Thoracic aorta (tissue), 2 donors: Measurements from ENCODE around the gene DELE1. TPM values are rescaled to one million over a fixed set of nuclear protein-coding genes. Genes with fewer than 3 reads are reported as not detected.

ENCODE experiments used
- ATAC-seq: fragments of 150-250 bp; one replicate; pipeline ENCODE4 v1.8.0; 2017; ENCODE audit warnings: low read depth; ENCODE audit not compliant: insufficient number of reproducible peaks, low FRiP score
- DNase-seq: peaks from one replicate; pipeline ENCODE4 v3.0.0-alpha.2; 2020; ENCODE audit warnings: low spot score
- H3K27ac ChIP-seq, 2 donors: fragments of 200-600 bp; sonication (generic); 1 replicate in 1 of 2; 2 replicates in 1 of 2; pipeline ENCODE4 v1.5.1; 2016; ENCODE audit warnings: mild to moderate bottlenecking in 2 of 2, moderate library complexity in 2 of 2
- H3K27me3 ChIP-seq: fragments of 200-600 bp; sonication (generic); replicated peaks from 2 replicates; pipeline ENCODE4 v1.6.0; 2016; ENCODE audit warnings: mild to moderate bottlenecking; ENCODE audit not compliant: insufficient read depth
- H3K36me3 ChIP-seq: fragments of 200-600 bp; sonication (generic); one replicate; pipeline ENCODE4 v1.5.1; 2016
- H3K4me1 ChIP-seq, 2 donors: fragments of 200-600 bp; sonication (generic); 1 replicate in 1 of 2; 2 replicates in 1 of 2; pipeline versions ENCODE4 v1.5.1 to v1.6.0; 2016; ENCODE audit warnings: low read depth in 2 of 2, mild to moderate bottlenecking in 1 of 2; ENCODE audit not compliant: control insufficient read depth in 1 of 2
- H3K4me3 ChIP-seq: fragments of 200-600 bp; sonication (generic); 2 replicates; pipeline ENCODE4 v1.5.1; 2016; ENCODE audit warnings: mild to moderate bottlenecking
- H3K9me3 ChIP-seq: fragments of 200-600 bp; sonication (generic); 2 replicates; pipeline ENCODE4 v1.5.1; 2016
- CTCF ChIP-seq: fragments of 200-600 bp; sonication (generic); IDR thresholded peaks from one replicate; pipeline ENCODE4 v1.5.1; 2019; ENCODE audit warnings: antibody characterized with exemption
- total RNA-seq, 2 donors: library from RNA; depleted of rRNA; stranded (reverse); fragments of >200 nt; gene quantifications; one replicate each; pipeline versions ENCODE4 v1.1.0 to v1.2.3, GENCODE V29; 2016

DELE1 gene
- total RNA-seq, 2 donors from 2014 or later, result 82.5 to 108 TPM

GRCh38 chr5:141957367-141957996 is 33.8 kb downstream of the DELE1 start:
- H3K27me3 ChIP-seq, result no peaks in the 10 kb centered on the region
- DNase-seq (no peak), ATAC-seq (no peak)
- TF ChIP-seq CTCF, result no peak
- H3K4me3 ChIP-seq, result peak overlapping the region; percentile 29
- H3K9me3 ChIP-seq, result no peaks in the 10 kb centered on the region
- H3K27ac ChIP-seq, result no peak overlapping the region
- H3K4me1 ChIP-seq, result peaks cover 6 to 23% of the 10 kb centered on the region in 2 donors
- no peaks in the 10 kb centered on the region for H3K36me3 ChIP-seq

- peaks cover 6 to 29% of the 10 kb centered on the region in 2 donors for H3K4me1 ChIP-seq
- DNase-seq (no peak), ATAC-seq (no peak)
- no peak for TF ChIP-seq CTCF
- no peaks in the 10 kb centered on the region for H3K27me3 ChIP-seq
- no peaks in the 10 kb centered on the region for H3K36me3 ChIP-seq
- no peaks in the 10 kb centered on the region for H3K9me3 ChIP-seq
- H3K27ac ChIP-seq, result peak within 1 kb of the TSS in 1 of 2 donors; percentile 10
- H3K4me3 ChIP-seq, result peak within 1 kb of the TSS; percentile 29
Measured at GRCh38 chr5:141958113-141958512, 34.4 kb downstream of the DELE1 start, which contains the start of gene PCDH12. TSS of gene PCDH12 (minus strand) at chr5:141958202. CDS start at chr5:141957851, 351 bp downstream.

DNA sequence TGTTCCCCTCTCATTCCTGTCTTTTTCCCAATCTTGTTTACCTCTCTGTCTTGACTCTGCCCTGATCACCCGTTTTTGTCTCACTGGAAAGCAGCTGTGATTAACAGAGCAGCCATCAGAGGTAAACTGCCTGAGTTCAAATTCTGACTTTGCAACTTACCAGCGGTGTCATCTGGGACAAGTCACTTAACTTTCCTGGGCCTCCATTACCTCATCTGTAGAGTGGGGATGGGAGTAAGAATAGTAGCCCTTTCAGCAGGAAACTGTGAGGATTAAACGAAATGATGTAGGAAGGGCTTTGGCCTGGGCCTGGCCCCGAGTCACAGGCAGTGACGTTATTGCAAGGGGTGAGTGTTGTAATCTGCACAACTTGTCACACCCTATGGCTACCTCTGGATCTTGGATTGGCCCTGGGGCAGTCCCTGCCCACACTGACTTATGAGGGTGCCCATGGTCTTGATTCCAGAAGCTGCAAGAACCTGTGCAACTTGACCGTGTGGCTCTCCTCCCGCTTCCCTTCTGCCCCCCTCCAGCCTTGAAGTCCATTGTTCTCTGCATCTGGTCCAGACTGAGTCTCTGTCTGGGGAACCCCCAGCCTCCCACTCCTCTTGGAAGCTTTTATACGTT is 35.0 kb downstream of the DELE1 start:
- Histone ChIP-seq H3K9me3 (no peaks in the 10 kb centered on the region), H3K27ac (peak overlapping the region in 1 of 2 donors; percentile 10), H3K4me1 (peaks cover 6 to 29% of the 10 kb centered on the region in 2 donors), H3K27me3 (no peaks in the 10 kb centered on the region), H3K36me3 (no peaks in the 10 kb centered on the region), H3K4me3 (no peak overlapping the region)
- no peak for ATAC-seq
- TF ChIP-seq CTCF, result no peak
- DNase-seq, result no peak

DNA sequence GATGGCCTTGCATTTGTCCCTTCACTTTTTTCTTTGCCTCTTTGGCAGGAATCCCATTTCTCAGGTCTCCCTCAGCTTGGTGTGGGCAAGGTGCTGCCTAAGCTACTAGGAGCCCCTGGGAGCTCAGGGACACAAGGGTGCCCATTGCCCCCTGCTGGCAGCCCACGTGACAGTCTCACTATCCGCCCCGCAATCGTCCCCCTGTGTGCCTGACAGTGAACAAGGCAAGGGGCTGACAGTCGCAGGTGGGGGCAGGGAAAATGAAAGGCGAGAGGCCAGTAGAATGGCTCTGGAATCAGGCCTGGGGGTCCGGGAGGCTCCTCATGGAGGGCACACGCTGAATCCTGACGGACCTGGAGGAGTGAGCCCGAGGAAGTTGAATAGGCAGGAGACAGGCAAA is 36.3 kb downstream of the DELE1 start:
- DNase-seq (no peak), ATAC-seq (no peak)
- H3K4me3 ChIP-seq, result no peak overlapping the region
- H3K4me1 ChIP-seq, result peaks cover 6 to 29% of the 10 kb centered on the region in 2 donors
- no peaks in the 10 kb centered on the region for H3K36me3 ChIP-seq
- H3K27ac ChIP-seq, result no peak overlapping the region
- TF ChIP-seq CTCF, result peak; percentile 27
- no peaks in the 10 kb centered on the region for H3K27me3 ChIP-seq
- H3K9me3 ChIP-seq, result no peaks in the 10 kb centered on the region

- ATAC-seq (peak; percentile 63), DNase-seq (peak; percentile 54)
- Histone ChIP-seq H3K4me1 (peaks cover 6 to 29% of the 10 kb centered on the region in 2 donors), H3K27ac (no peak overlapping the region), H3K4me3 (no peak overlapping the region), H3K27me3 (no peaks in the 10 kb centered on the region), H3K9me3 (no peaks in the 10 kb centered on the region), H3K36me3 (no peaks in the 10 kb centered on the region)
- peak; percentile 85 for TF ChIP-seq CTCF
Measured at GRCh38 chr5:141960449-141961323, 37.0 kb downstream of the DELE1 start.
